Measurements from ENCODE around the gene DNAJB11. TPM values are rescaled to one million over a fixed set of nuclear protein-coding genes. Genes with fewer than 3 reads are reported as not detected.

Gene DNAJB11
- total RNA-seq, 1 donor from 2014 or later = 93.5 TPM

GRCh38 chr3:186608624-186609215, 38.2 kb downstream of the DNAJB11 start:
- Histone ChIP-seq H3K36me3 (ENCODE audit: control insufficient read depth, insufficient read depth, low read length) (no peaks in the 10 kb centered on the region), H3K27me3 (ENCODE audit: control insufficient read depth, insufficient read depth, low read length) (peaks cover 5% of the 10 kb centered on the region), H3K4me3 (ENCODE audit: low read depth, low read length) (no peak overlapping the region)
- no peak for DNase-seq (ENCODE audit: low read depth)
- TF ChIP-seq, protein P1, sequence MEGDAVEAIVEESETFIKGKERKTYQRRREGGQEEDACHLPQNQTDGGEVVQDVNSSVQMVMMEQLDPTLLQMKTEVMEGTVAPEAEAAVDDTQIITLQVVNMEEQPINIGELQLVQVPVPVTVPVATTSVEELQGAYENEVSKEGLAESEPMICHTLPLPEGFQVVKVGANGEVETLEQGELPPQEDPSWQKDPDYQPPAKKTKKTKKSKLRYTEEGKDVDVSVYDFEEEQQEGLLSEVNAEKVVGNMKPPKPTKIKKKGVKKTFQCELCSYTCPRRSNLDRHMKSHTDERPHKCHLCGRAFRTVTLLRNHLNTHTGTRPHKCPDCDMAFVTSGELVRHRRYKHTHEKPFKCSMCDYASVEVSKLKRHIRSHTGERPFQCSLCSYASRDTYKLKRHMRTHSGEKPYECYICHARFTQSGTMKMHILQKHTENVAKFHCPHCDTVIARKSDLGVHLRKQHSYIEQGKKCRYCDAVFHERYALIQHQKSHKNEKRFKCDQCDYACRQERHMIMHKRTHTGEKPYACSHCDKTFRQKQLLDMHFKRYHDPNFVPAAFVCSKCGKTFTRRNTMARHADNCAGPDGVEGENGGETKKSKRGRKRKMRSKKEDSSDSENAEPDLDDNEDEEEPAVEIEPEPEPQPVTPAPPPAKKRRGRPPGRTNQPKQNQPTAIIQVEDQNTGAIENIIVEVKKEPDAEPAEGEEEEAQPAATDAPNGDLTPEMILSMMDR (IDR thresholded peaks at IDR 0.05; ENCODE audit: insufficient read depth, low read length, poor library complexity, severe bottlenecking) = no peak

DNA sequence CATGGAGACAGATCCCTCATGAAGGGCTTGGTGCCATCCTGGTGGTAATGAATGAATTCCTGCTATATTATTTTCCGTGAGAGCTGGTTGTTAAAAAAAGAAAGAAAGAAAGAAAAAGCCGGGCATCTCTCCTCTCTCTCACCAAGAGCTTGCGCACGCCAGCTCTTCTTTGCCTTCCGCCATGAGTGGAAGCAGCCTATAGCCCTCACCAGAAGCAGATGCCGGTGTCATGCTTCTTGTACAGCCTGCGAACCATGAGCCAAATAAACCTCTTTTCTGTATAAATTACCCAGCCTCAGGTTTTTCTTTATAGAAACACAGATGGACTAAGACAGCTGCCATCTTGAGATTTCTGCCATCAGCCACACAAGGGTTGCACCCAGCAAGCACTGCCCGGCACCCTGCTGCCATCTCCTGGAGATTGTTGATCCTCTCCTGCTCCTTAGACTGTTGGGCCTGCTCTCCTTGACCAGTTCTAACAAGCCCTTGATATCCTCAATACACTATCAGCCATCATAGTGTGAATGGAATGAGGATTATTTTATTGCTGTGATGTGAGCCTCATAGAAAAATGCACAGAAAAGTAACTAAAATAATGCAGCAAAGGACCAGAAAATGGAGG, 38.8 kb downstream of the DNAJB11 start:
- DNase-seq (ENCODE audit: low read depth) = no peak
- Histone ChIP-seq H3K4me3 (ENCODE audit: low read depth, low read length) (no peak overlapping the region), H3K27me3 (ENCODE audit: control insufficient read depth, insufficient read depth, low read length) (peaks cover 5% of the 10 kb centered on the region), H3K36me3 (ENCODE audit: control insufficient read depth, insufficient read depth, low read length) (no peaks in the 10 kb centered on the region)
- TF ChIP-seq, protein P1 (IDR thresholded peaks at IDR 0.05; ENCODE audit: insufficient read depth, low read length, poor library complexity, severe bottlenecking) = peak; percentile 30

- H3K36me3 ChIP-seq (ENCODE audit: control insufficient read depth, insufficient read depth, low read length) = no peaks in the 10 kb centered on the region
- TF ChIP-seq, protein P1 (IDR thresholded peaks at IDR 0.05; ENCODE audit: insufficient read depth, low read length, poor library complexity, severe bottlenecking) = no peak
- DNase-seq (ENCODE audit: low read depth) = no peak
These were observed 41.5 kb downstream of the DNAJB11 start for GRCh38 chr3:186612065-186612464.

GRCh38 chr3:186612721-186613636, 42.5 kb downstream of the DNAJB11 start, which contains the start of gene AHSG:
TSS of gene AHSG (plus strand) at chr3:186613060. CDS start at chr3:186613142, 82 bp downstream.
- peaks cover 5% of the 10 kb centered on the region for H3K27me3 ChIP-seq (ENCODE audit: control insufficient read depth, insufficient read depth, low read length)
- TF ChIP-seq, protein P1 (IDR thresholded peaks at IDR 0.05; ENCODE audit: insufficient read depth, low read length, poor library complexity, severe bottlenecking) = no peak
- no peaks in the 10 kb centered on the region for H3K36me3 ChIP-seq (ENCODE audit: control insufficient read depth, insufficient read depth, low read length)
- no peak within 1 kb of the TSS for H3K4me3 ChIP-seq (ENCODE audit: low read depth, low read length)
- DNase-seq (ENCODE audit: low read depth) = no peak

More at GRCh38 chr3:186612065-186612464, 41.5 kb downstream of the DNAJB11 start:
- H3K27me3 ChIP-seq (ENCODE audit: control insufficient read depth, insufficient read depth, low read length) = peaks cover 5% of the 10 kb centered on the region
- H3K4me3 ChIP-seq (ENCODE audit: low read depth, low read length) = no peak overlapping the region

- Histone ChIP-seq H3K4me3 (ENCODE audit: low read depth, low read length) (no peak overlapping the region), H3K36me3 (ENCODE audit: control insufficient read depth, insufficient read depth, low read length) (no peaks in the 10 kb centered on the region), H3K27me3 (ENCODE audit: control insufficient read depth, insufficient read depth, low read length) (peaks cover 5% of the 10 kb centered on the region)
- TF ChIP-seq, protein P1 (IDR thresholded peaks at IDR 0.05; ENCODE audit: insufficient read depth, low read length, poor library complexity, severe bottlenecking) = no peak
- DNase-seq (ENCODE audit: low read depth) = no peak
These were observed 43.2 kb downstream of the DNAJB11 start for GRCh38 chr3:186613637-186614265.

All from kidney epithelial cell (primary cell).